GM10847 (cell line): Measurements from ENCODE around the gene AATF.

Experiments
- POLR2A ChIP-seq: IDR thresholded peaks from 2 replicates; pipeline ENCODE4 v1.6.1; 2011; ENCODE audit not compliant: insufficient read length; ENCODE audit errors: extremely low read depth

The AATF gene

DNA sequence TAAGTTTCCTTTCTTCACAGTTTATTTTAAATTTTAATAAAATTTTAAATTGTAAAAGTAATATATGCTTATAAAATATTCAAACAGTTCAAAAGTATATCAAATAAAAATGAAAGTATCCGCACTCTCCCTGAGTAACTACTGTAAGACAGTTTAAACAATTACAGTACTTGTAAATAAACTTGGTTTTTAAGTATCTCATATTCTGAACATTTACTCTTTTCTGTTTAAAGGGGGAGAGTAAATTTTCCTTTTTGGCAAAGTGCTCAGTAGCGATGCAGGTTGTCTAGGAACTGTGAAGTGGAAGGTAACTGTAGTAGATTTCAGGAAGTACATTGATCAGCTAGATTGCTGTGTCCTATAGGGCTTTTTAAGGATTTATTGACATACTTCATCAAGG lies 28.8 kb downstream of the AATF start:
- TF ChIP-seq POLR2A, result no peak

DNA sequence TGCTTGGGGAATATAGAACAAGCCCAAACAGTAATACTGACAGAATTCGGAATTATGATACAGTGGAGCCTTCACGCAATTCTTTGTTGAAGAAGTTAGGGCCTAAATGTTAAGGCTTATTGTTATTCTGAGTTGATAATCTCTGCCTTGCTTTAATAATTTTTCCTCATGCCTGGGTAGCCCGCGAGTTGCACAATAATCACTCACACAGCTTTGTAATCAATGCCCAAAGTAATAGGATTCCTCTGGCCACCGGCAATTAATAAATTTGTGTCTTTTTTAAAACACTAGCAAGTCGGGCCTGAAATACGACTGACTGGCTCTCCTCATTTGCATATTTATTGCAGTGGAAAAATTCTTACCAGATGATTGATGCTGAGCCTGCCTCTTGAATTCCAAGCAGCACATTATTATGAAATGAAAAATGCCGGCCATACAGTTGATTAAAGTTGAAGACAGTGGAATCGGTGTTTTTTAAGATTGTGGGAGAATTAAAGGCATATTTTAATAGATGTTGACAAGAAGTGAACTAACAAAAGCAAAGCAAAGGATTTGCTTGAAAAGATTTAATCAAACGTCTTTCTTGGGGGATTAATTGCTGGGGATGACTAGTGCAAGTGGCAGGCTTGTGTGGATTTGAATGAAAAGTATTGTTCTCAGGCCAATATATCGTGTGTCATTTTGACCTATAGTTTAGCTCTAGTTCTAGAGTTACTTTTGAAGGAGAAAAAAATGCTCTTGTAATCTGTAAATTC lies 30.2 kb downstream of the AATF start:
- no peak for TF ChIP-seq POLR2A

DNA sequence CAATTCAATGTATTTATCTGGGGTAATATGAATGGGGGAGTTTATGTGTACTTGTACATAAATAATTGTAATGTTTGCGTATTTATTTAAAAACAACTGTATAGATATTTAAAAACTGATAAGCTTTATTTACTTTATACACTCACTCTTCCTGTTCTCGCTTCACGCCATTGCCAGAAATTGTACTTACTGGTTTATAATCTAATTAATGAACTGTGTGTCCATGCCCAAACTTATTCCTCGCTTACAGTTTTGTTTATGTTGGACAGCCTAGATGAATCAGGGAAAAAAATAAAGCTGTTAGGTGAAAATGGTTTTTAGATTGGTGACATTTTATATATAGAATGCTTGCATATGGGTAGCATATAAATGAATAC lies 30.8 kb downstream of the AATF start:
- TF ChIP-seq POLR2A, result no peak

DNA sequence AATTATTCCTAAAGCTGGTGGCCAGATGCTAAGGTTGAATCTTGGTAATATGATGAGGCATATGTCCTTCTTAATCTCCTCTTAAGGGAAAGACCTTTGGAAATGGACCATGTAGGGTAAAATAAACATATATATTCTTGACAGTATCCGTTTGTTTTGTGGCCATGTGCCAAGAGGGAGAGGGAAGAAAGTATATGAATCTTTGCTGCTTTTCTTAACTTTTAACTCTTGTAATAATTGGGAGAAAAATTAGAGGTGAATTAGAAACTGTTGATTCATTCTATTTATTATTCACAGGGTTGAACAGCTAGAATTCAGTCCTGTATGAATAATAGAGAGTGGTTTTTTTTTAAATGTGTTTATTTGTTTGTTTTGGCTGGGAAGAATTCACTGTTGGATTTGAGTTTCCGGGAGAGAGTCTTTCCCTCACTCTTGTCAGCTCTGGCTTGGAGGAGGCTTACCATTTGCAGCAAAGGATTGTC lies 31.6 kb downstream of the AATF start:
- no peak for TF ChIP-seq POLR2A

GRCh38 chr17:36983618-36984017 lies 34.9 kb downstream of the AATF start:
- no peak for TF ChIP-seq POLR2A

DNA sequence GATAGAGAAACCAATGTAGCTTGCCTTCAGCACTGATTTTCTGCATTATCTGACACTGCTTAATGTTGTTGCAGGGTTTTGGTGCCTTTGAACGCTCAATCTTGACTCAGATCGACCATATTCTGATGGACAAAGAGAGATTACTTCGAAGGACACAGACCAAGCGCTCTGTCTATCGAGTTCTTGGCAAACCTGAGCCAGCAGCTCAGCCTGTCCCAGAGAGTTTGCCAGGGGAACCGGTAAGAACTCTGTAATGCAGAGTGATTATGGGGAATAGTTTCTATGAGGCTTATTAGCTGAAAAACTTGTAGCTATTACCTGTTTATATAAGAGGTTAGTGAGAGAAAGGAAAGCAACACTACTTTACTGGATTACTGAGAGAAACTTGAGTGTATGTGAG lies 40.4 kb downstream of the AATF start:
- no peak for TF ChIP-seq POLR2A

GRCh38 chr17:36992701-36993100 lies 43.9 kb downstream of the AATF start:
- no peak for TF ChIP-seq POLR2A

GRCh38 chr17:36993227-36993626 lies 44.5 kb downstream of the AATF start:
- TF ChIP-seq POLR2A, result no peak

DNA sequence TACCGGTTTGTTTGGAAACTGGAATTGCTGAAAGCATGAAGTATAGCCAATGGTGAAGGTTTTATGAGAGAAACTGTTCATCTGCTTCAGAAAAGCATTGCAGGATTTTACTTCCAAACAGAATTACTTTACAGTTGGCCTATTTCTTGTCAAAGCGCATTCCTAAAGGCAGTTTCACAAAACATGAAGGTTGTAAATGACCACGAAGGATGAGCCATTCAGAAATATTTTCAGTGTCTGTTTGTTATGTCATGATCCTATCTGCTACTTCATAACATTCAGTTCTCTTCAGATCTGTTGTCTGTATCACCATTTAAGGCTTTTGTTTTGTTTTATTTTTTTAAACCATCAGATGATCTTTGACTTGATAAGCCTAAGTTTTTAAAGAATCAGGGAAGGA lies 45.7 kb downstream of the AATF start:
- TF ChIP-seq POLR2A, result no peak

- TF ChIP-seq POLR2A, result no peak
These were observed 50.7 kb downstream of the AATF start for GRCh38 chr17:36999471-36999870.

DNA sequence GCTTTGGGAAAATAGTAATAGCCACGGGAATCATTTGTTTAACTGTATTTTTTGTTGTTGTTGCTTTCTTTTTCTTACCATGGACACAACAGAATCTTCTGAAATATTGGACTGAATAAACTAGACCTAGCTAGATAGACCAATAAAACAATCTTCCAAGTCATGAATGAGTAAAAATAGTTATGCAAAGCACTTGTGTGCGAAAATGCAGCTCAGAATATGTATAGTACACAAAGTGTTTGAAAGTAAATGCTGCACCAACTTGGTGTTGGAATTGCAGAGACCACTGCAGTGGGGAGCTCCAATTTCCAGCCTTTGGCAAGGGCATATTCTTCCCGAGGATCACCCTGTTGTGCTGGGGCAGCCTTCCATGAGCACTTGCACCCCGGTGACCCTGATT lies 68.0 kb downstream of the AATF start:
- TF ChIP-seq POLR2A, result no peak

DNA sequence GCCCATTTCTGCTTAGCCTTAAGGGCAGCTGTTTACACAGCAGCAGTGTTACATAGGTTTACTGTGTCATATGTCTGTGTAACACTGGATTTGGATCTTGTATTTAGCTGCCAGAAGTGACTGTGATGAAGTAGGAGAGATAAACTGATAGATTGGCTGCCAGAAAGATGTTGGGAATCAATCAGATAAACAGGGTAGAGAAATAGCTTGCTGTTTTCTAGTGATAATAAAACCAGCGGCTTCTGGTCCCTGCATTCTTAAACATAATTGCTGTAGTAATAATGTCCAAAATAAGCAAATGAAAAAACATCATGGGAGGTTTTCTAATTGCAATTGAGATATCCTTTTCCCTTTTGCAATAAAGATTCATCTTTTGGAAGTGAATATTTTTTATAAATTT lies 68.7 kb downstream of the AATF start:
- TF ChIP-seq POLR2A, result no peak

DNA sequence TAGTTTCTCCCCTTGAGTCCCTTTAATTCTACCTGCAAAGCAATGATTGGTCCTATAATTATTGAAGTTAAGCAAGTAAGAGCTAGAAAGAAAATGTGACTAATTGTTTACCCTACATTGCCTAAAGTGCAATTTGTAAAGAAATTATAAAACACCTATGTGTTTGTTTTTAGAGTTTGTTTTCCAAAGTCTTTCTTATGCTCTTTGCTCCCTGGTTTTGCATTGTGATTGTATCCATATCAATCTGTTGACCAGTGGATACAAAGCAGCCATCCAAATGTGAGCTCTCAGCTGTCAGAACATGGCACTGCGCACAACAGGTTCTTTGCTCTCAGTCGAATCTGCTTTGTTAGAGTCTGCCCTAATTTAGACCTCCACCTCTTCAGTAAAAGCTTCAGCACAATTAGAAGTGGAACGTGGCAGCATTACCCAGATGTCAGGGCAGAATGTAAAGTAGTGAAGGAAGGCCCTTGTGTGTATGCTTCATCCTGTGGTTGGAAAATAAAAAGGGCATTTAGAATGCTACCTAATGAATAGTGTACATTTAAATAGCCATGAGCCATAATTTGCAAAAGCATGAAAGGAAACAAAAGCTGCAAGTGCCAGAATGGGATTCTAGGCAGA lies 70.5 kb downstream of the AATF start:
- TF ChIP-seq POLR2A, result no peak

DNA sequence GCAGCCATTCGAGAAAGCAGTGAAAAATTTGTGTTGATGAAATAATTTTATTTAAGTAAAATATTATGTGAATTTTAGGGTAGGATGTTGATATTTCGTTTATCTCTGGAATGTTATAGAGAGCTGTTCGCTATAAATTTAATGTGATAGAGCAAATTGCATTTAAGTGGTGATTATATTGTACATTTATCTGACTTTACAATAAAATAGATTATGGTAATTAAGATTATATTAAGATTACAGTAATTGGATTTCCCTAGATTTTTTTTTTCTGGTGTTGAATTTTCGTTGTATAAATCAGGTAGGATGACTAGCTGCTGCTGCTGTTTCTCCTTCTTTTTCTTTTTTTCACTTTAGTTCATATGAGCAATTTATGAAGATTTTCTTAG lies 71.0 kb downstream of the AATF start:
- no peak for TF ChIP-seq POLR2A

DNA sequence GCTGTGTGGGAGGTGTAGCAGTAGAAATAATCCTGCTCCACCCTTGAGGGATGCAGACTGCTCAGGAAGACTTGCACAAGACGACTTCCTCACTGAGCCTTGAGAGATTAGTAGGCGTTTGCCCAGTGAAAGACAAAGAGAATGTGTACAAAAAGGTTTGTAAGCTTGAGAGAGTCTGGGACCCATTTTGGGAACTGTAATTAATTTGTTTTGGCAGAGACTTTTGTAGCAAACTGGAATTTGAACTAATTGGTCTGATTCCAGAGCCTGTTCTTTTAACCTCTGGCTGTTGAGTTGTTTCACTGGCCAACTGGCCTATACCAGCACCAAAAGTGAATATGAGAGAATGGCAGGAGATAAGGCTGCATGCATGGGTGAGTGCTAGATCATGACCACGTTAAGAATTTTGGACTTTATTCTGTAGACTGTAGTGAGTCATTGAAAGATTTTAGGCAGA lies 75.5 kb downstream of the AATF start:
- TF ChIP-seq POLR2A, result no peak

- TF ChIP-seq POLR2A, result no peak
These were observed 76.5 kb downstream of the AATF start for GRCh38 chr17:37025238-37025637.

GRCh38 chr17:37025847-37026530 lies 77.2 kb downstream of the AATF start:
- TF ChIP-seq POLR2A, result no peak

DNA sequence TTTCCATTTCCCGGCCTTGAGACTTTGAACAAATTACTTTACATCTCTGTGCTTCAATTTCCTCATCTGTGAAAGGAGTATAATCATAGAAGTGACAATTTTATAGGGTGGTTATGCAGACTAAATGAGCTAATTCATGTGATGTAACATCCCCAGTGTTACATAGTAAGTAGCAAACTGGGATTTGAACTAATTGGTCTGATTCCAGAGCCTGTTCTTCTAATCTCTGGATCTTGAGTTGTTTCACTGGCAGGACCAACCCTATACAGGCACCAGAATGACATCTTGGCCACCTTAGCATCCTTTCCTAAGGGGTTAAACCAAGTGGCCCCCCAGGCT lies 77.7 kb downstream of the AATF start:
- TF ChIP-seq POLR2A, result no peak
